Osteocyte (in vitro differentiated cells): ENCODE data around the gene OLFML1. TPM values are rescaled to one million over a fixed set of nuclear protein-coding genes. Genes with fewer than 3 reads are reported as not detected.

ENCODE experiments used
- DNase-seq: peaks from one replicate; pipeline ENCODE4 v3.0.0; 2021; ENCODE audit warnings: mixed read lengths; ENCODE audit not compliant: unreplicated experiment; ENCODE audit errors: extremely low spot score
- H3K27ac Mint-ChIP-seq: one replicate; pipeline ENCODE4 v1.8.0; 2021; ENCODE audit warnings: mild to moderate bottlenecking, mixed read lengths; ENCODE audit not compliant: unreplicated experiment
- H3K27me3 Mint-ChIP-seq: one replicate; pipeline ENCODE4 v1.8.0; 2021; ENCODE audit warnings: mixed read lengths; ENCODE audit not compliant: unreplicated experiment
- H3K36me3 Mint-ChIP-seq: one replicate; pipeline ENCODE4 v1.8.0; 2021; ENCODE audit warnings: mixed read lengths; ENCODE audit not compliant: unreplicated experiment
- H3K4me1 Mint-ChIP-seq: one replicate; pipeline ENCODE4 v1.8.0; 2021; ENCODE audit warnings: mixed read lengths; ENCODE audit not compliant: unreplicated experiment
- H3K4me3 Mint-ChIP-seq: one replicate; pipeline ENCODE4 v1.8.0; 2021; ENCODE audit warnings: mild to moderate bottlenecking, moderate library complexity, mixed read lengths; ENCODE audit not compliant: unreplicated experiment
- H3K9me3 Mint-ChIP-seq: one replicate; pipeline ENCODE4 v1.8.0; 2021; ENCODE audit warnings: mixed read lengths; ENCODE audit not compliant: unreplicated experiment
- CTCF ChIP-seq: fragments of 200-600 bp; sonication (generic); IDR thresholded peaks from 2 replicates; pipeline ENCODE4 v1.5.0; 2021; ENCODE audit warnings: antibody characterized with exemption, mild to moderate bottlenecking, moderate library complexity
- total RNA-seq: library from RNA; stranded (reverse); gene quantifications from 2 replicates; pipeline ENCODE4 v1.2.1, GENCODE V29; 2021

Gene OLFML1
- total RNA-seq, 1 donor from 2014 or later = 59.7 TPM

- H3K9me3 Mint-ChIP-seq = no peaks in the 10 kb centered on the region
- no peak overlapping the region for H3K4me3 Mint-ChIP-seq
- peaks cover 2% of the 10 kb centered on the region for H3K27me3 Mint-ChIP-seq
- H3K4me1 Mint-ChIP-seq = peaks cover 6% of the 10 kb centered on the region
- no peak for TF ChIP-seq CTCF
- no peak overlapping the region for H3K27ac Mint-ChIP-seq
- H3K36me3 Mint-ChIP-seq = no peaks in the 10 kb centered on the region
- DNase-seq = no peak
Observed at GRCh38 chr11:7523416-7524210, 38.3 kb downstream of the OLFML1 start.

- no peak for TF ChIP-seq CTCF
- H3K4me1 Mint-ChIP-seq = peaks cover 6% of the 10 kb centered on the region
- DNase-seq = no peak
- no peak overlapping the region for H3K4me3 Mint-ChIP-seq
- H3K27me3 Mint-ChIP-seq = no peaks in the 10 kb centered on the region
- no peak overlapping the region for H3K27ac Mint-ChIP-seq
- H3K9me3 Mint-ChIP-seq = no peaks in the 10 kb centered on the region
- H3K36me3 Mint-ChIP-seq = no peaks in the 10 kb centered on the region
Observed at GRCh38 chr11:7524462-7525235, 39.3 kb downstream of the OLFML1 start.

- Mint-ChIP-seq H3K27ac (no peak overlapping the region), H3K4me1 (peaks cover 6% of the 10 kb centered on the region), H3K27me3 (no peaks in the 10 kb centered on the region), H3K4me3 (no peak overlapping the region), H3K36me3 (no peaks in the 10 kb centered on the region), H3K9me3 (no peaks in the 10 kb centered on the region)
- no peak for TF ChIP-seq CTCF
- DNase-seq = no peak
Observed at GRCh38 chr11:7525424-7525823, 40.1 kb downstream of the OLFML1 start.

GRCh38 chr11:7527029-7527428 lies 41.7 kb downstream of the OLFML1 start:
- Mint-ChIP-seq H3K36me3 (no peaks in the 10 kb centered on the region), H3K27ac (no peak overlapping the region), H3K4me3 (no peak overlapping the region), H3K9me3 (no peaks in the 10 kb centered on the region), H3K4me1 (peaks cover 8% of the 10 kb centered on the region), H3K27me3 (no peaks in the 10 kb centered on the region)
- DNase-seq = no peak
- no peak for TF ChIP-seq CTCF

GRCh38 chr11:7528514-7529049 lies 43.3 kb downstream of the OLFML1 start:
- no peak overlapping the region for H3K4me3 Mint-ChIP-seq
- peaks cover 8% of the 10 kb centered on the region for H3K4me1 Mint-ChIP-seq
- no peak for DNase-seq
- no peak for TF ChIP-seq CTCF
- H3K9me3 Mint-ChIP-seq = no peaks in the 10 kb centered on the region
- no peak overlapping the region for H3K27ac Mint-ChIP-seq
- H3K27me3 Mint-ChIP-seq = peaks cover 1% of the 10 kb centered on the region
- H3K36me3 Mint-ChIP-seq = no peaks in the 10 kb centered on the region
